NCI-H2196 treated with DMSO at 0.1 percent for 48 hours (cell line): Measurements from ENCODE around the gene TPH1.

Source experiments
- DNase-seq: peaks from one replicate; lab custom pipeline; 2025; ENCODE audit not compliant: unreplicated experiment; lab: John Stamatoyannopoulos, UW

The TPH1 gene

GRCh38 chr11:18046116-18046777 is at the start of gene TPH1:
Gene TPH1 (minus strand): TSS chr11:18046269. CDS start chr11:18040762, 5,507 bp downstream.
- no peak for DNase-seq

DNA sequence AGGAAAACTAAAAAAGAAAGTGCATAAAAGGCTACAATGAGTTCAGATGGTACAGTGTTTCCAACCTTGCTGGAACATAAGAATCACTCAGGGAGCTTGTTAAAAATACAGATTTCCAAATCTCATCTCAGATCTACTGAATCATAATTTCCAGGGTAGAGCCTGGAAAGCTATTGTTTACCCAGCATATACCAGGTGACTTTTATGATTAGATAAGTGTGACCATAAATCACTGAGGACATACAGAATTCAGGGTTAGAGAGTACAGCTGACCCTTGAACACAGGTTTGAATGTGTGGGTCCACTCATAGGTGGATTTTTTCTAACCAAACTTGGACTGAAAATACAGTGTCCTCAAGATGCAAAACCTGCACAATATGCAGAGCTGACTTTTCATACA is 47.9 kb upstream of the TPH1 start:
- DNase-seq = no peak

DNA sequence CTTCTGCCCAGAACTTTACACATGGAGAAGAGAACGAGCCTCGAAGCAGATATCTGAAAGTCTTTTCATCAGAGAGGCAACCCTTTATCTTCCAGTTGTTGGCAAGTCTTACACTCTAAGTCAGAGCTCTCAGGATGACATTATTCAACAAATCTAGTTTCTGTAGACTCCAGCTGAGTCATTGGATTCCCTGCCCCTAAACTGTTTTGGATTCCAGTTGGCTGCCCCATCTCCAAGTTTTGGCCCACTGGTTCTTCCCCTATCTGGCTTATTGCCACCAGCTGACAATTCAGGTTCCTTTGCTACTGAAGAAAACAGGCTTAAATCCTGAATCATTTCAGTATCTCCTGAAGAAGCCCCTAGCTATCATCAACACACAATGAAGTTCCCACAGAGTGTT is 45.7 kb upstream of the TPH1 start:
- no peak for DNase-seq

- DNase-seq = no peak
Measured at GRCh38 chr11:18088966-18089365, 42.9 kb upstream of the TPH1 start.

DNA sequence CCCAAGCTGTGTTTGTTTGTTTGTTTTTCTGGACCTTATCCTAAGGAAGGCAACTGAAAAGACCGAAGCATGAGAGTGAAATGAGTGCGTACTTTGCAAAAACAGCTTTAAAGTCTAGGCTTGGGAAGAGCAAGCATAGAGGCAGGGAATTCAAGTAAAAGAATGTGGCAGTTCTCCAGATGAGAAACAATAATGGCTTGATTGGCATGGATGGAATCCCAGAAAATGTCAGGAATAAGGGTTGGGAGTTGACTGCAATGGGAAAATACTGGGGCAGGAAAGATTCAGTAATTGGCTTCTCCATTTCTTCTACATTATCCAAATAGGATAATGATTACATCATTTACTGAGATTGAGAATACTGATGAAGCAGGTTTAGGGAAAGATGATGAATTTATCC is 42.3 kb upstream of the TPH1 start:
- DNase-seq = no peak

GRCh38 chr11:18081551-18081950 is 35.5 kb upstream of the TPH1 start:
- no peak for DNase-seq

- no peak for DNase-seq
Measured at GRCh38 chr11:18080451-18080850, 34.4 kb upstream of the TPH1 start.

DNA sequence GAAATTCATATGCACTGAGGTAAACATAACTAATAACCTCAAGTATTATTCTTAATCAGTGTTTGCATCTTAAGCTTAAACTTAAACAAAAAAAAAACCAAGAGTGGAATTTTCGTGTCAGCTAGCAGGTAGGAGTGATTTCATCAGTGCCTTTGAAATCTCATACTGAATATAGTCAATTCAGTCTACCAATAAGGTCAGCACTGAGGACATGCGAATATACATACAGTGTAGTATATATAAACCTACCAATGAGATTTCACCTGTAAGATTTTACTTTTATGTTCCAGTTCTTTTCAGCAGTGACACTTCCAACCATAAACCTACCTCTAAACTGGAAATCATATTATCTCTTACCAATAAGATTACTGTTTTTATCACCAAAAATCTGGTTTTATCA is 32.8 kb upstream of the TPH1 start:
- DNase-seq = no peak

DNA sequence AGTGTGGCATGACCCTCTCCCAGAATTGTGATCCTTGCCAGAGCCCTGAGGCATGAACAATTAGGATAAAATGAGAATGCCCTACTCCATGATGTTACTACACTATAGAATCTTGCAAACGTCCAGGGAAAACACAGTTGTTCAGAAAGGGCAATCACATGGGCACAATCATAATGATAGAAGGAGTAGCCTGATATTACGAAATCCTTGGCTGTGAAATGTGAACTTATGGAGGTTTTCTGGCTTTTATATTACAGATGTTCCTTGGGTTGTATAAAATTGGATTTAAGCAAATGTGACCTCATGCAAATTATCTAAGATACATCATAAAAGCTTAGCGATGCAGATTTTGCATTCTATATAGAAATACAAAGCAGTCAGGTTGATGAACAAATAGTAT is 29.4 kb upstream of the TPH1 start:
- DNase-seq = no peak

GRCh38 chr11:18071098-18071705 is 25.1 kb upstream of the TPH1 start:
- peak; percentile 98 for DNase-seq

DNA sequence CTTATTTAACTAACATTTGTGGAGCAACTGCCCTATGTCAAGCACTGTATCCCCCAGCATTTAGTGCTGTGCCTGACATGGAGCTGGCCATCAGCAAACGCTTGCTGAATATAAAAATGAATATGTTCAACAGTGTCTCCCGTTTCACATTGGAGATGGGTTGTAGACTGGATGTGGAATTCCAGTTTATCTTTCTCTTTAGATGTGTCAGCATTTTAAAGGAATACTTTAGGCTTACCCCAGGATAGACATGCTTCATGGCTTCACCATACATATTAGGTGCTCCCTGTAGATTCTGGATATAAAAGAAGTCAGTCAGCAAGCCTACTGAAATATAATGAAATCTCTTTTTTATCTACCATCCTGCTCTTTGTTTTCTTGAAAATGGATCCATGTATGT is 21.3 kb upstream of the TPH1 start:
- no peak for DNase-seq

GRCh38 chr11:18066626-18067025 is 20.6 kb upstream of the TPH1 start:
- no peak for DNase-seq

- peak; percentile 84 for DNase-seq
Measured at GRCh38 chr11:18065572-18065971, 19.5 kb upstream of the TPH1 start.

DNA sequence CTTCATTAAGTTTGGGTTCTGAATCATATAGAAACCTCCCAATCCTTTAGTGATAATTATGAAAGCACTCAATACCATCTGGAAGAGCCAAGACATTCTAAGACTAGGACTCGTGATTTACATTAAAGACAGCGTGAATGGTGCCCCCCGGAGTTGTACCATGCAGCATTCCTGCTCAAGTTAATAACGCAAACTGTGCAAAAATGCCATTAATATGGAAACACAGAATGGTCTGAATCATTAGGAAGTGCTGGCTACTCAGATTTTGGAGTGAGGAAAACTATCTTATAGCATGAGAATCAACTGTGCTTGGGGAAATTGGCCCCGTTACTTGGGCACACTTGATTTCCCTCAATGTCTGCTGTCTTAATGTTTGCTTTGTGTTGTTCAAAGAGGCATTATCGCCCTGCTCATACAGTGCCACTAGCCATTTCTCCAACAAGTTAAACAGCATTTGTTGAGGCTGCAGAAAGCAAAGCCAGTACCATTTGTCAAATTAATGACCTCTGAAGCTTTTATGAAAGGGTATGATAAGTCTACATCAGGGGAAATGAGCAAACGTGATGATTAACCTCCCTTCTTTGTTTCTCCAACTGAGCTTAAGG is 18.5 kb upstream of the TPH1 start:
- DNase-seq = no peak

DNA sequence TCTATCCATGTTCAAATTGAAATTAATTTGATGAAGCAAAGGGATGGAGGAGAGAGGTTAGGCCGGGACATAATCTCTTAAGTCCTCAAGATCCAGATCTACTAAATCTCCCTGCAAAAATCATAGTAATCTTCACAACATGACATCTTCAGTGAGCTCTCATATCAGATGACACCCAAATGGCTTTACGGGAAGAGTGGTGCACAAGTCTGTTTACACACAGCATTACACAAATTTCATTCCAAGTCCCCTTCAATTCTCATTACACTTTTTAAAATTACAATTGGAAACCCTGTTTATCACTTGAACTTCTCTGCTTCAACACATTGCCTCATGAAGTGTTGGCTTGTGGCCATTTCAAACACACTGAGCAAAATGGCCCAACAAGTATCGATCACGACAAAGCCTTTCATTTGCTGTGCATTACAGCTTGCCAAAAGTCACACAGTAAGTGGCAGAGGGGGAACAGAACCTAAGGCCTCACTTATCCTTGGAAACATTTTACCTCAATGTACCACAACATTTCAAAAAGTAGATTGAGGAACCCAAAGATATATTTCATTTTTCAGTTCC is 17.9 kb upstream of the TPH1 start:
- DNase-seq = peak; percentile 62

DNA sequence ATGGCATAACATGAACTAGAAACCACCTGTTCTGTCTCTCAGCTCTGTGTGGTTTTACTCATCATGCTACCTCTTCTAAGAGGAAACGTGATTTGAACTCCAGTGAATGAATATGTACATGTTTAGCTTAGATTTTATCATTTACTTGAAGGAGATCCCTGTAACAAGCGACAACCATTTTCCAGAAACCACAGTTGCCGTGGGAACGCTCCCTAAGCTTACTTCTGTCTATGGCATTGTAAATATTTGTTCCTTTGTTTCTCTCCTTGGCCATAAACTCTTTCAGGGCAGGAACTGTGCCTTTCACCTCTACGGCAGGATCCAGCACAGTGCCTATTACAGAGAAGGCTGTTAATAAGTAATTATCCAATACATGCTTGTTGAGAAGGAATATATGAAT is 17.1 kb upstream of the TPH1 start:
- DNase-seq = peak; percentile 84

GRCh38 chr11:18061351-18061750 is 15.3 kb upstream of the TPH1 start:
- no peak for DNase-seq

DNA sequence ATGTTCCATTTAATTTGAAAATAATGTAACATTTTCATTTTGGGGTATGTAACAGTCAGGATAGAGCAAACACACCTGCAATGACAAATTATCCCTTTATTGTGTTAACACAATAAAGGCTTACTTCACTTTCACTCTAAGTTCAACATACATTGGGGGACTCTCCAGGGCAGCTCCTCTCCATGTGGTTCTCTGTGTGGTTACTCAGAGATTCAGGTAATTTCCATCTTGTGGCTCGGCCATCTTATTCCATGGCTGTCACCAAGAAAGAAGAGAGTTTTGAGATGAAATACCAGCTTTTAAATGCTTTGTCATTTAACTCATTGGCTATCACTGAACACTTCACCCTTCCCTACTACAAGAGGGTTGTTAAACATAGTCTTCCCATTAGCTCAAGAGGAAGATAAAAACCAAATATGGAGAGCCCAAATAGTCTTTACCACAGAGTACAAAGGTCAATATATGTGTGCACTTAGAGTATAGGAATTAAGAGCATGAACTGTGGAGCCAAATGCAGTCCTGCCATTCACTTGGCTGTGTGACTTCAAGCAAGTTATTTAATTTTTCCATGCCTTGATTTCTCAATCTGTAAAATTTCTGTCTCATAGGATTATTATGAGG is 10.6 kb upstream of the TPH1 start:
- DNase-seq = no peak

GRCh38 chr11:18054511-18055103 is 8.5 kb upstream of the TPH1 start:
- DNase-seq = no peak

DNA sequence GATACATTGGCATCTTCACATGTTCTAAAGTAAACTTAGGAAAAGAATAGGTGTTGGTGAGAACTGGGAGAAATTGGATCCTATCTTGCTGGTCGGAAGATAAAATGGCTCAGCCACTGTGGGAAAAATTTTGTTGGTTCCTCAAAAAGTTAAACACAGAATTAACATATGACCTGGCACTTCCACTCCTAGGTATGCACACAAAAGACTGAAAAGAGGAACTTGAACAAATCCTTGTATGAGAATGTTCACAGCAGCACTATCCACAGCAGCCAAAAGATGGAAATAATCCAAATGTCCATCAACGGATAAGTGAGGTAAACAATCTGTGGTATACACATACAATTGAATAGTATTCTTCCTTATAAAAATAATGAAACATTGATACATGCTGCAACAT is 4.8 kb upstream of the TPH1 start:
- DNase-seq = no peak

- no peak for DNase-seq
Measured at GRCh38 chr11:18036456-18036855, 9.6 kb downstream of the TPH1 start.
